H9 (cell line): Measurements from ENCODE around the gene AKAP7. TPM values are rescaled to one million over a fixed set of nuclear protein-coding genes. Genes with fewer than 3 reads are reported as not detected.

Experiments used
- DNase-seq: peaks from one replicate; pipeline ENCODE4 v3.0.0-alpha.2; 2017
- H2AFZ ChIP-seq: one replicate; pipeline ENCODE4 v1.6.1; 2013; ENCODE audit warnings: mild to moderate bottlenecking, low read length, control low read depth, moderate library complexity
- H2AK5ac ChIP-seq: 2 replicates; pipeline ENCODE4 v1.6.1; 2013; ENCODE audit warnings: low read length, control low read depth, mixed read lengths; ENCODE audit not compliant: insufficient read length
- H2BK120ac ChIP-seq: one replicate; pipeline ENCODE4 v1.6.1; 2013; ENCODE audit warnings: low read depth, mild to moderate bottlenecking, low read length, control low read depth, inconsistent platforms; ENCODE audit not compliant: poor library complexity, severe bottlenecking
- H2BK12ac ChIP-seq: 2 replicates; pipeline ENCODE4 v1.6.1; 2013; ENCODE audit warnings: low read length, control low read depth, mixed read lengths, low read depth; ENCODE audit not compliant: insufficient read length
- H2BK15ac ChIP-seq: 2 replicates; pipeline ENCODE4 v1.6.1; 2013; ENCODE audit warnings: low read depth, low read length, control low read depth
- H2BK20ac ChIP-seq: one replicate; pipeline ENCODE4 v1.6.1; 2013; ENCODE audit warnings: low read depth, mild to moderate bottlenecking, low read length, control low read depth, inconsistent platforms; ENCODE audit not compliant: poor library complexity, severe bottlenecking
- H2BK5ac ChIP-seq: 2 replicates; pipeline ENCODE4 v1.6.1; 2013; ENCODE audit warnings: low read length, control low read depth, mixed read lengths; ENCODE audit not compliant: insufficient read length
- H3K14ac ChIP-seq: 2 replicates; pipeline ENCODE4 v1.6.1; 2013; ENCODE audit warnings: low read length, control low read depth; ENCODE audit not compliant: insufficient read depth
- H3K18ac ChIP-seq: 2 replicates; pipeline ENCODE4 v1.6.1; 2013; ENCODE audit warnings: low read depth, mild to moderate bottlenecking, mixed read lengths, low read length, control low read depth; ENCODE audit not compliant: insufficient read length
- H3K23ac ChIP-seq: 2 replicates; pipeline ENCODE4 v1.6.1; 2013; ENCODE audit warnings: low read length, control low read depth, mixed read lengths, low read depth; ENCODE audit not compliant: insufficient read length
- H3K23me2 ChIP-seq: 2 replicates; pipeline ENCODE4 v1.6.1; 2013; ENCODE audit warnings: low read depth, mild to moderate bottlenecking, mixed read lengths, low read length, control low read depth; ENCODE audit not compliant: insufficient read length, poor library complexity, severe bottlenecking
- H3K27ac ChIP-seq: 2 replicates; pipeline ENCODE4 v1.5.1; 2013; ENCODE audit warnings: low read length, control low read depth, mixed read lengths, low read depth; ENCODE audit not compliant: insufficient read length
- H3K27me3 ChIP-seq: 2 replicates; pipeline ENCODE4 v1.6.1; 2013; ENCODE audit warnings: low read length, control low read depth, inconsistent platforms; ENCODE audit not compliant: insufficient read depth
- H3K4ac ChIP-seq: 2 replicates; pipeline ENCODE4 v1.6.1; 2013; ENCODE audit warnings: low read depth, mild to moderate bottlenecking, control low read depth, inconsistent platforms, low read length, moderate library complexity
- H3K4me1 ChIP-seq: 2 replicates; pipeline ENCODE4 v1.6.1; 2013; ENCODE audit warnings: low read length, control low read depth, inconsistent platforms; ENCODE audit not compliant: insufficient read depth
- H3K4me2 ChIP-seq: 2 replicates; pipeline ENCODE4 v1.6.1; 2013; ENCODE audit warnings: low read length, control low read depth, mixed read lengths; ENCODE audit not compliant: insufficient read length, insufficient read depth
- H3K56ac ChIP-seq: 2 replicates; pipeline ENCODE4 v1.6.1; 2013; ENCODE audit warnings: low read depth, mild to moderate bottlenecking, mixed read lengths, low read length, control low read depth; ENCODE audit not compliant: insufficient read length
- H3K79me1 ChIP-seq: 2 replicates; pipeline ENCODE4 v1.6.1; 2013; ENCODE audit warnings: low read depth, mild to moderate bottlenecking, moderate library complexity, low read length, control low read depth, inconsistent platforms; ENCODE audit not compliant: insufficient read depth, poor library complexity, severe bottlenecking
- H3K79me2 ChIP-seq: 2 replicates; pipeline ENCODE4 v1.6.1; 2013; ENCODE audit warnings: low read length, control low read depth, inconsistent platforms; ENCODE audit not compliant: insufficient read depth
- H3K9ac ChIP-seq: 2 replicates; pipeline ENCODE4 v1.6.1; 2013; ENCODE audit warnings: low read length, control low read depth, mixed read lengths; ENCODE audit not compliant: insufficient read length; ENCODE audit errors: extremely low read depth
- H3K9me3 ChIP-seq: one replicate; pipeline ENCODE4 v1.6.1; 2013; ENCODE audit warnings: low read depth, low read length, inconsistent platforms; ENCODE audit not compliant: control insufficient read depth
- H3T11ph ChIP-seq: one replicate; pipeline ENCODE4 v1.6.1; 2013; ENCODE audit warnings: mild to moderate bottlenecking, low read length, control low read depth, inconsistent platforms
- H4K20me1 ChIP-seq: one replicate; pipeline ENCODE4 v1.6.1; 2013; ENCODE audit not compliant: control insufficient read depth, insufficient read length, insufficient read depth
- H4K5ac ChIP-seq: 2 replicates; pipeline ENCODE4 v1.6.1; 2013; ENCODE audit warnings: low read depth, mild to moderate bottlenecking, mixed read lengths, low read length, control low read depth; ENCODE audit not compliant: insufficient read length
- H4K8ac ChIP-seq: replicated peaks from 2 replicates; pipeline ENCODE4 v1.6.1; 2013; ENCODE audit warnings: low read length, control low read depth, mixed read lengths, low read depth; ENCODE audit not compliant: insufficient read length
- H4K91ac ChIP-seq: 2 replicates; pipeline ENCODE4 v1.6.1; 2013; ENCODE audit warnings: low read depth, mild to moderate bottlenecking, moderate library complexity, mixed read lengths, low read length, control low read depth; ENCODE audit not compliant: insufficient read length
- H3K27ac Mint-ChIP-seq, 3 experiments: 2 replicates in 2 of 3; 3 replicates in 1 of 3; pipeline ENCODE4 v1.8.0; 2020 to 2021; ENCODE audit warnings: mixed read lengths in 3 of 3, mild to moderate bottlenecking in 1 of 3, moderate library complexity in 1 of 3
- H3K27me3 Mint-ChIP-seq: 2 replicates; pipeline ENCODE4 v1.8.0; 2021; ENCODE audit warnings: low read depth, mild to moderate bottlenecking, moderate library complexity, mixed read lengths
- H3K36me3 Mint-ChIP-seq, 3 experiments: 2 replicates in 2 of 3; 3 replicates in 1 of 3; pipeline ENCODE4 v1.8.0; 2020 to 2021; ENCODE audit warnings: low read depth in 3 of 3, mixed read lengths in 3 of 3; ENCODE audit not compliant: insufficient read depth in 1 of 3
- H3K4me1 Mint-ChIP-seq, 2 experiments: 2 replicates each; pipeline ENCODE4 v1.8.0; 2020; ENCODE audit warnings: mixed read lengths in 2 of 2
- H3K4me3 Mint-ChIP-seq, 2 experiments: 2 replicates in 1 of 2; 3 replicates in 1 of 2; pipeline ENCODE4 v1.8.0; 2020 to 2021; ENCODE audit warnings: mild to moderate bottlenecking in 2 of 2, mixed read lengths in 2 of 2, moderate library complexity in 1 of 2
- H3K9me3 Mint-ChIP-seq, 2 experiments: 2 replicates in 1 of 2; 3 replicates in 1 of 2; pipeline ENCODE4 v1.8.0; 2020; ENCODE audit warnings: mild to moderate bottlenecking in 2 of 2, mixed read lengths in 2 of 2, moderate library complexity in 1 of 2
- CTCF ChIP-seq: fragments of 200-600 bp; sonication (generic); conservative IDR thresholded peaks from 3 replicates; pipeline ENCODE4 v1.8.0; 2021; ENCODE audit warnings: antibody characterized with exemption, mild to moderate bottlenecking
- WGBS: extraction: QIAGEN DNeasy Blood & Tissue Kit; methylation state at CpG from one replicate; pipeline ENCODE4 v1.1.7; 2013; ENCODE audit warnings: missing lambda C conversion rate, low lambda C conversion rate, mixed read lengths; ENCODE audit not compliant: insufficient read length; ENCODE audit errors: extremely low coverage; 5-methylcytosine and 5-hydroxymethylcytosine counted together
- total RNA-seq: library from RNA; stranded (reverse); gene quantifications from 2 replicates; pipeline ENCODE4 v1.2.1, GENCODE V29; 2021

The AKAP7 gene
- total RNA-seq, 1 experiment from 2014 or later = 9.8 TPM

DNA sequence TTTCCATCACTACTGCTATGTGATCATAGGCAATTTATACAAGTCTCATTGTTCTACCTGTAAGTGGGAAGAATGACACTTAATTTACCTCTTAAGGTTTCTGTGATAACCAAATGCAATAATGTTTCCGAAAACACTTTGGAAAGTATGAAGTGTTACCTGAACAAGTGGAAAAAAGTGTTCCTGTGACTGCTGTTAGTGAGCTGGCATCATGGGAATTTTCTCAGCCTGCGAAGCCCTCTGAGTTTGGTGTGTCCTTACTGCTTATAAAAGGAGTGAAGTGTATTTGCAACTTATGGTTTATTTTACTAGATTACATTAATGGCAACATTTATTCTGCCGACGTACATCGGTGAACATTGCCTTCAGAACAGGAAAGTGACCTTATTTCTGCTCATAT, 133.0 kb downstream of the AKAP7 start:
- Histone ChIP-seq H2BK12ac (no peak overlapping the region), H3K14ac (no peak overlapping the region), H3K23ac (no peak overlapping the region), H4K8ac (no peak overlapping the region), H2AK5ac (no peak overlapping the region), H3K27ac (no peak overlapping the region), H3T11ph (no peak overlapping the region), H4K20me1 (no peaks in the 10 kb centered on the region), H2BK5ac (no peak overlapping the region), H3K9me3 (peaks cover 17% of the 10 kb centered on the region), H3K27me3 (no peaks in the 10 kb centered on the region; the same call in 1 of the 2 replicates), H2AFZ (no peak overlapping the region), H2BK120ac (no peak overlapping the region), H3K79me1 (no peaks in the 10 kb centered on the region), H2BK20ac (no peak overlapping the region), H3K56ac (no peak overlapping the region), H3K4me1 (no peaks in the 10 kb centered on the region; the same call in 1 of the 2 replicates), H3K4me2 (no peak overlapping the region), H3K9ac (no peak overlapping the region), H2BK15ac (no peak overlapping the region), H3K18ac (no peak overlapping the region), H4K91ac (no peak overlapping the region), H3K79me2 (no peaks in the 10 kb centered on the region; the same call in 1 of the 2 replicates), H3K23me2 (no peaks in the 10 kb centered on the region), H3K4ac (no peak overlapping the region), H4K5ac (no peak overlapping the region)
- no peak overlapping the region for H3K4me3 Mint-ChIP-seq
- H3K36me3 Mint-ChIP-seq = peaks cover 20 to 23% (median 22%) of the 10 kb centered on the region in 3 experiments
- DNase-seq = no peak
- no peak for TF ChIP-seq CTCF
- WGBS = no CpG with 5 or more reads among the region's 5 CpGs
- H3K27me3 Mint-ChIP-seq = no peaks in the 10 kb centered on the region
- peaks cover 0 to 2% of the 10 kb centered on the region in 2 experiments; a peak in 2 of 4 replicates for H3K4me1 Mint-ChIP-seq
- H3K27ac Mint-ChIP-seq = no peak overlapping the region
- H3K9me3 Mint-ChIP-seq = peaks cover 14 to 15% of the 10 kb centered on the region in 2 experiments; a peak in 4 of 5 replicates
